Measurements from ENCODE around the gene GALNT12.

GALNT12 gene

DNA sequence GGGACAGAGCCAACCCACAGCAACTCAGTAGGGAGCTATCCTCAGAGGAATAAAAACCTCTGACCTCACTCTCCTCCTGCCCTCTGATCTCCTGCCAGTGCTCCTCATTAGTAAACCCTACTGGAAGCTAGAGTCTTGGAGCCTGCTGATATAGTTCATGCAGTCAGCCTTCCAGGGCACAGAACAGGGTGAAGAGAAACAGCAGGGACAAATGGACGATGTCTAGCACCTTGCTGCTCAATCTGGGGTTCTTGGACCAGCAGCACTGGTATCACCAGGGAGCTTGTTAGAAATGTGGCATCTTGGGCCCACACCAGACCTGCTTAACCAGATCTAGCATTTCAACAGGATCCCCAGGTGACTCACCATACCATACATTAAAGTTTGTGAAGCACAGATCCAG, 5.5 kb upstream of the GALNT12 start:
- ChIA-PET POLR2A (no interaction called here), CTCF (interaction anchor here (1.1 kb wide), 1 partner anchor 15 kb away, joined by 3 read pairs; no protein-coding TSS in a partner anchor)
- Histone ChIP-seq H3K4me1 (ENCODE audit: control extremely low read depth in 1 of 4, control insufficient read depth in 4 of 4, insufficient read depth in 4 of 4, low read length in 3 of 4) (peaks cover 0 to 5% (median 1%) of the 10 kb centered on the region in 4 experiments), H3K36me3 (ENCODE audit: control insufficient read depth in 4 of 4, insufficient read depth in 4 of 4, low read length in 3 of 4) (no peaks in the 10 kb centered on the region), H3K9me3 (ENCODE audit: control extremely low read depth in 1 of 5, control insufficient read depth in 4 of 5, insufficient read depth in 2 of 5, low read depth in 1 of 5, low read length in 4 of 5) (peaks cover 0 to 9% (median 0%) of the 10 kb centered on the region in 5 experiments), H3K27ac (ENCODE audit: insufficient read depth in 1 of 2, low read depth in 1 of 2, low read length in 2 of 2, poor library complexity in 1 of 2, severe bottlenecking in 2 of 2) (no peak overlapping the region), H3K4me3 (ENCODE audit: control insufficient read depth in 1 of 7, extremely low read depth in 1 of 7, insufficient read depth in 4 of 7, low read depth in 2 of 7, low read length in 6 of 7) (no peak overlapping the region), H3K27me3 (replicated peaks in 2 of 5; ENCODE audit: control insufficient read depth in 4 of 5, insufficient read depth in 5 of 5, low read length in 4 of 5) (peaks cover 0 to 2% (median 0%) of the 10 kb centered on the region in 5 experiments)
- DNase-seq, result no peak
- 100% methylated on average over 1 of the region's 1 CpG for WGBS (ENCODE audit: insufficient coverage)

- Histone ChIP-seq H3K27me3 (replicated peaks in 2 of 5; ENCODE audit: control insufficient read depth in 4 of 5, insufficient read depth in 5 of 5, low read length in 4 of 5) (peaks cover 0 to 5% (median 0%) of the 10 kb centered on the region in 5 experiments), H3K36me3 (ENCODE audit: control insufficient read depth in 4 of 4, insufficient read depth in 4 of 4, low read length in 3 of 4) (no peaks in the 10 kb centered on the region), H3K27ac (ENCODE audit: insufficient read depth in 1 of 2, low read depth in 1 of 2, low read length in 2 of 2, poor library complexity in 1 of 2, severe bottlenecking in 2 of 2) (no peak overlapping the region), H3K4me3 (ENCODE audit: control insufficient read depth in 1 of 7, extremely low read depth in 1 of 7, insufficient read depth in 4 of 7, low read depth in 2 of 7, low read length in 6 of 7) (no peak overlapping the region), H3K9me3 (ENCODE audit: control extremely low read depth in 1 of 5, control insufficient read depth in 4 of 5, insufficient read depth in 2 of 5, low read depth in 1 of 5, low read length in 4 of 5) (peaks cover 0 to 4% (median 0%) of the 10 kb centered on the region in 5 experiments), H3K4me1 (ENCODE audit: control extremely low read depth in 1 of 4, control insufficient read depth in 4 of 4, insufficient read depth in 4 of 4, low read length in 3 of 4) (peaks cover 0 to 22% (median 15%) of the 10 kb centered on the region in 4 experiments)
- POLR2A ChIA-PET, result no interaction called here
- CTCF ChIA-PET, result no interaction called here
- DNase-seq, result peak in 1 of 3 donors; percentile 26
- WGBS (ENCODE audit: insufficient coverage), result no CpG with 5 or more reads among the region's 2 CpGs
Observed at GRCh38 chr9:98804083-98804482, 3.4 kb upstream of the GALNT12 start.

DNA sequence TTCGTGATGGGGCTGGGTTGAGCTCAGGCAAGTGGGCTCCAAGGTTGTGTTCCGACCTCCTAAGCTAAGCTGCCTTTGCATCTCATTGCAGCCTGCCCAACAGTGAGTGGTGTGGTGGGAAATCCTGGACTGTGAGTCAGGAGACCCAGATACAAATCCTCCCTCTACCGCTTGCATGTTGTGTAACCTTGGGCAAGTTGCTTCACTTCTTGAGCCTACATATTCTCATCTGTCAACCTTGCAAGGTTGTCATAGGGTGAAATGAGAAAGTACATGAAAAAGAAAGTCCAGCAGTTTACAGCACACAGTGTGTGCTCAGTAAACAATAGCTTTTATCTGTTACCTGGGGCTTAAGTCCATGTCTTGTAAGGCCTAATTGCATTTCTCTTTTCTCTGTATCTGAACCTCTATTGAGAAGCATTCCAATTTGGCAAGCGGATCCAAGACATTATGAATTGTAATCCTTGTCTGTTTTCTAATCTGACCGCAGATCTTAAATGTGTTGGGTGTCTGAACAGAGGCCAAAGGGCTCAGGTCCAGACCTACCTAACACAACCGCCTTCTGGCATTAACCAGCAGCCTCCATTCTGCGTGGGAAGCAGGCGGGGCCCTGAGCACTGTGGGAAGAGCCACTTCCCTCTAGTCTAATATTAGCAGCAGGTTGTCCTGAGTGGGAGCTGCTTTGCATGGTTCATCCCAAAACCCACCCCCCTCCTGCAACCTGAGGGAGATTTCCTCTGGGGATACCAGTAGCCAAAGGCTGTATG, 1.8 kb upstream of the GALNT12 start:
- ChIA-PET CTCF (interaction anchor here (0.9 to 2.3 kb wide), 8 partner anchors 11 to 191 kb away, joined by 3 to 10 read pairs (median 4); no protein-coding TSS in a partner anchor), POLR2A (no interaction called here)
- H3K9me3 ChIP-seq (ENCODE audit: control extremely low read depth in 1 of 5, control insufficient read depth in 4 of 5, insufficient read depth in 2 of 5, low read depth in 1 of 5, low read length in 4 of 5), result no peaks in the 10 kb centered on the region
- H3K27me3 ChIP-seq (replicated peaks in 2 of 5; ENCODE audit: control insufficient read depth in 4 of 5, insufficient read depth in 5 of 5, low read length in 4 of 5), result peaks cover 0 to 5% (median 0%) of the 10 kb centered on the region in 5 experiments
- no peak overlapping the region for H3K27ac ChIP-seq (ENCODE audit: insufficient read depth in 1 of 2, low read depth in 1 of 2, low read length in 2 of 2, poor library complexity in 1 of 2, severe bottlenecking in 2 of 2)
- no peak overlapping the region for H3K4me3 ChIP-seq (ENCODE audit: control insufficient read depth in 1 of 7, extremely low read depth in 1 of 7, insufficient read depth in 4 of 7, low read depth in 2 of 7, low read length in 6 of 7)
- WGBS (ENCODE audit: insufficient coverage), result 82% methylated on average over 6 of the region's 8 CpGs
- peaks cover 0 to 24% (median 15%) of the 10 kb centered on the region in 4 experiments for H3K4me1 ChIP-seq (ENCODE audit: control extremely low read depth in 1 of 4, control insufficient read depth in 4 of 4, insufficient read depth in 4 of 4, low read length in 3 of 4)
- no peak for DNase-seq
- no peaks in the 10 kb centered on the region for H3K36me3 ChIP-seq (ENCODE audit: control insufficient read depth in 4 of 4, insufficient read depth in 4 of 4, low read length in 3 of 4)

GRCh38 chr9:98806394-98807035, 955 bp upstream of the GALNT12 start:
- POLR2A ChIA-PET, result interaction anchor here (0.6 kb wide), 1 partner anchor 49 kb away, joined by 3 read pairs; no protein-coding TSS in a partner anchor

DNA sequence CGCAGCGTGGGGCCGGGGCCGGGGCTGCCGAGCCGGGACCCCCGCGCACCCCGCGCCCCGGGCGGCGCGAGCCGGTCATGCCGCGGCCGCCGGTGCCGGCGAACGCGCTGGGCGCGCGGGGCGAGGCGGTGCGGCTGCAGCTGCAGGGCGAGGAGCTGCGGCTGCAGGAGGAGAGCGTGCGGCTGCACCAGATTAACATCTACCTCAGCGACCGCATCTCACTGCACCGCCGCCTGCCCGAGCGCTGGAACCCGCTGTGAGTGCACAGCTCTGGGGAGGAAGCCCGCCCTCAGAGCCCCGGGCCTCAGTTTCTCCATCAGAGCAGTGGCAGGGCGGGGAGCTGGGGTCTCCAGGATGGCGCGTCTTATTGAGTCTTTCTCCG, 335 bp downstream of the GALNT12 start:
- WGBS (ENCODE audit: insufficient coverage), result 0% methylated on average over 39 of the region's 46 CpGs

More at GRCh38 chr9:98806394-98807035, 955 bp upstream of the GALNT12 start:
- CTCF ChIA-PET, result interaction anchor here (0.7 to 2.3 kb wide), 10 partner anchors 11 to 334 kb away, joined by 3 to 10 read pairs (median 3); no protein-coding TSS in a partner anchor
- whole genome bisulfite sequencing (ENCODE audit: insufficient coverage), result 89% methylated on average over 3 of the region's 8 CpGs
- H3K4me1 ChIP-seq (ENCODE audit: control extremely low read depth in 1 of 4, control insufficient read depth in 4 of 4, insufficient read depth in 4 of 4, low read length in 3 of 4), result peaks cover 0 to 24% (median 15%) of the 10 kb centered on the region in 4 experiments
- H3K9me3 ChIP-seq (ENCODE audit: control extremely low read depth in 1 of 5, control insufficient read depth in 4 of 5, insufficient read depth in 2 of 5, low read depth in 1 of 5, low read length in 4 of 5), result no peaks in the 10 kb centered on the region
- no peak overlapping the region for H3K27ac ChIP-seq (ENCODE audit: insufficient read depth in 1 of 2, low read depth in 1 of 2, low read length in 2 of 2, poor library complexity in 1 of 2, severe bottlenecking in 2 of 2)
- H3K4me3 ChIP-seq (ENCODE audit: control insufficient read depth in 1 of 7, extremely low read depth in 1 of 7, insufficient read depth in 4 of 7, low read depth in 2 of 7, low read length in 6 of 7), result no peak overlapping the region
- H3K27me3 ChIP-seq (replicated peaks in 2 of 5; ENCODE audit: control insufficient read depth in 4 of 5, insufficient read depth in 5 of 5, low read length in 4 of 5), result peaks cover 0 to 5% (median 0%) of the 10 kb centered on the region in 5 experiments
- H3K36me3 ChIP-seq (ENCODE audit: control insufficient read depth in 4 of 4, insufficient read depth in 4 of 4, low read length in 3 of 4), result no peaks in the 10 kb centered on the region
- DNase-seq, result peak in 1 of 3 donors; percentile 24

DNA sequence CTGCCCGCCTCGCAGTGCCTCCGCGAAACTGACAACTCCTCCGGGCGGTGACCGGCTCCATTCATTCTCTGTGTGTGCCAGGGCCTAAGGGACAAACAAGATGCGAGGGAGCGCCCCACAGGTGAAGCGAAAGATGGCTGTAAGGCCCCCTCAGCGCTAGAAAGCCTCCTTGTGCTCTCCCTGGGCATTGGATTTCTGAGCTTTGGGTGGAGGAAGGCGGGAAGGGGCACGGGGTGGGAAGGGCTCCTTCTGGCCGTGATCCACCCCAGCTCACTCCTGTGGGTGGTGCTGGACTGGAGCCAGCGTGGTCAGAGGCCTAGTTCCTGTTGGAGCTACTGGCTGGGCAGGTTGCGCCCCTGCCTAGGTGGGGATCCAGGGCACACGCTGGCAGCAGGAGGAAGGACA, 943 bp downstream of the GALNT12 start:
- Histone ChIP-seq H3K4me3 (ENCODE audit: control insufficient read depth in 1 of 7, extremely low read depth in 1 of 7, insufficient read depth in 4 of 7, low read depth in 2 of 7, low read length in 6 of 7) (peak overlapping the region; percentile 48 to 87 (median 73)), H3K27me3 (replicated peaks in 2 of 5; ENCODE audit: control insufficient read depth in 4 of 5, insufficient read depth in 5 of 5, low read length in 4 of 5) (peaks cover 0 to 5% (median 0%) of the 10 kb centered on the region in 5 experiments), H3K4me1 (ENCODE audit: control extremely low read depth in 1 of 4, control insufficient read depth in 4 of 4, insufficient read depth in 4 of 4, low read length in 3 of 4) (peaks cover 0 to 24% (median 15%) of the 10 kb centered on the region in 4 experiments), H3K36me3 (ENCODE audit: control insufficient read depth in 4 of 4, insufficient read depth in 4 of 4, low read length in 3 of 4) (no peaks in the 10 kb centered on the region), H3K27ac (ENCODE audit: insufficient read depth in 1 of 2, low read depth in 1 of 2, low read length in 2 of 2, poor library complexity in 1 of 2, severe bottlenecking in 2 of 2) (peak overlapping the region in 1 of 2 experiments; percentile 25), H3K9me3 (ENCODE audit: control extremely low read depth in 1 of 5, control insufficient read depth in 4 of 5, insufficient read depth in 2 of 5, low read depth in 1 of 5, low read length in 4 of 5) (no peaks in the 10 kb centered on the region)
- WGBS (ENCODE audit: insufficient coverage), result 8% methylated on average over 12 of the region's 17 CpGs
- CTCF ChIA-PET, result interaction anchor here (0.9 kb wide), 1 partner anchor 18 kb away, joined by 3 read pairs; no protein-coding TSS in a partner anchor
- peak in 2 of 3 donors; percentile 25 to 43 for DNase-seq
- POLR2A ChIA-PET, result no interaction called here

More for the DNA sequence above, 335 bp downstream of the GALNT12 start:
- DNase-seq, result peak in 2 of 3 donors; percentile 59 to 73
- peaks cover 0 to 5% (median 0%) of the 10 kb centered on the region in 5 experiments for H3K27me3 ChIP-seq (replicated peaks in 2 of 5; ENCODE audit: control insufficient read depth in 4 of 5, insufficient read depth in 5 of 5, low read length in 4 of 5)
- CTCF ChIA-PET, result no interaction called here
- POLR2A ChIA-PET, result interaction anchor here (0.6 kb wide), 1 partner anchor 575 kb away, joined by 5 read pairs; no protein-coding TSS in a partner anchor
- H3K27ac ChIP-seq (ENCODE audit: insufficient read depth in 1 of 2, low read depth in 1 of 2, low read length in 2 of 2, poor library complexity in 1 of 2, severe bottlenecking in 2 of 2), result no peak overlapping the region
- H3K4me1 ChIP-seq (ENCODE audit: control extremely low read depth in 1 of 4, control insufficient read depth in 4 of 4, insufficient read depth in 4 of 4, low read length in 3 of 4), result peaks cover 0 to 24% (median 15%) of the 10 kb centered on the region in 4 experiments
- peak overlapping the region; percentile 48 to 87 (median 73) for H3K4me3 ChIP-seq (ENCODE audit: control insufficient read depth in 1 of 7, extremely low read depth in 1 of 7, insufficient read depth in 4 of 7, low read depth in 2 of 7, low read length in 6 of 7)
- no peaks in the 10 kb centered on the region for H3K9me3 ChIP-seq (ENCODE audit: control extremely low read depth in 1 of 5, control insufficient read depth in 4 of 5, insufficient read depth in 2 of 5, low read depth in 1 of 5, low read length in 4 of 5)
- H3K36me3 ChIP-seq (ENCODE audit: control insufficient read depth in 4 of 4, insufficient read depth in 4 of 4, low read length in 3 of 4), result no peaks in the 10 kb centered on the region
